ENCODE results near the gene RAMACL. TPM values are rescaled to one million over a fixed set of nuclear protein-coding genes. Genes with fewer than 3 reads are reported as not detected.

RAMACL gene
- total and polyA plus RNA-seq, 7 donors, result 0.17 to 1.3 (median 0.48) TPM

DNA sequence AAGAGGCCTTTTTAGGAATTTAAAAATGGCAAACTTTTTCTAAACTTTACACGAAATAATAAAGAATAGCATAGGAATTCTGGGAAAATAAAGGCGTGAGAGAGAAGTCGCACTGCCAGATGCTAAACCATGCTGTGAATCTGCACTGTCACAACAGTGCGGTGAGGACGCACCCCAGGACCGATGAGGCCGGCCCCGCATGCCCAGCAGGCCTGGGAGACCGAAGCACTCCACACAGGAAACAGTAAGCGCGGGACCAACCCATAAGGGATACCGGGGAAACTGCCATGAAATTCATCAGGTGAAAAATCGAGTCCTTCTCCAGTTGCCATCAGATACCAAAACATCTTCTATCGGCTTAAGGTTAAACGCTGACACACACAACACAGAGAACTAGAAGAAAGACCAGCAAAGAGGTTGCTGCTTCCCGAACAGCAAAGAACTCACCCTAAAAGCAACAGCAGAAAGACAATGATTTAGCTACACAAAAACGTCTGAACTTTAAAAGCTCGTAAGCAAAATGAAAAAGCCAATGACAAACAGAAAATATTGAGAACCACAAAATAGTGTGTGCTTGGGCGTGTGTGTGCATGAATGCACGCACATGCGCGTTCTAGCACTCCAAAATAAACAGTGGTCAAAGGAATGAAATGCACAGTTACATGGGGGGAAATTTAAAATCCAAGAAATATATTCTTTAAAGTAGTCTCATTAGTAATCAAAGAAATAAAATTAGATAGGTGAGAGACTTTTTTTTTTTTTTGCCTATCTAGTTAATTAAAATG, 15.4 kb downstream of the RAMACL start:
- DNase-seq, result no peak
- intact Hi-C loops (cut with DNase I), result loop anchor here in 1 of 2 donors (5.0 kb wide), 1 partner anchor 41 kb away; no protein-coding TSS in a partner anchor
- no peak for ATAC-seq

GRCh38 chr6:166569206-166569605, 17.3 kb downstream of the RAMACL start:
- no peak for TF ChIP-seq CTCF (IDR thresholded peaks at IDR 0.05)
- H3K4me3 ChIP-seq, result no peak overlapping the region
- no peaks in the 10 kb centered on the region for H3K9me3 ChIP-seq
- 88 to 95% (median 95%) methylated on average over 13 of the region's 13 CpGs for WGBS, 3 donors
- DNase-seq (no peak), ATAC-seq (no peak)
- intact Hi-C loops (cut with DNase I), result no loop called here
- H3K36me3 ChIP-seq (ENCODE audit: insufficient read depth in 1 of 2, low read depth in 1 of 2), result no peaks in the 10 kb centered on the region
- no peak overlapping the region for H3K27ac ChIP-seq
- no peaks in the 10 kb centered on the region for H3K27me3 ChIP-seq (ENCODE audit: insufficient read depth in 3 of 3, low read length in 2 of 3)
- H3K4me1 ChIP-seq, result peaks cover 35% of the 10 kb centered on the region

More for the DNA sequence above, 15.4 kb downstream of the RAMACL start:
- Histone ChIP-seq H3K27ac (no peak overlapping the region), H3K4me1 (peaks cover 36% of the 10 kb centered on the region), H3K36me3 (ENCODE audit: insufficient read depth in 1 of 2, low read depth in 1 of 2) (no peaks in the 10 kb centered on the region), H3K4me3 (no peak overlapping the region), H3K27me3 (ENCODE audit: insufficient read depth in 3 of 3, low read length in 2 of 3) (no peaks in the 10 kb centered on the region), H3K9me3 (no peaks in the 10 kb centered on the region)
- TF ChIP-seq CTCF (IDR thresholded peaks at IDR 0.05), result no peak
- 91 to 93% (median 91%) methylated on average over 22 of the region's 22 CpGs for whole genome bisulfite sequencing, 3 donors

DNA sequence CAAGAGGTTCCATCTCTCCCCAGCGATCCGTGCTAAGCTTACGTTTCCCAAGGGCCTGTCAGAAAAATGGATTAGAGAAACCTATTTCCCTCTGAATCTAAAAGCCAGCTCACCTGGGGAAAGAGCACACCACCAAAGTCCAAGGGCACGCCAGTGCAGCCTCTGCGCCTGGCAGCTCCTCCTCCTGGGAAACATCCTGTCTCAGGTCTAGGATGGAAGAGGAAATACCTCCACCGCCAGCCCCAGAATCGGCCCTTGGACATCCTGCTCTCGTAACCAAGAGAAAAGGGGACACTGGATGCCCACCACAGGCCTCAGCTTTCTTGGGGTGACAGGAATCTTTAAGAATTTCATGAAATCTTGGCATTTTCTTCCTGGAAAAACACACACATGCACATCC, 18.7 kb downstream of the RAMACL start:
- no peaks in the 10 kb centered on the region for H3K9me3 ChIP-seq
- peak overlapping the region; percentile 49 for H3K27ac ChIP-seq

GRCh38 chr6:166567107-166567506, 19.4 kb downstream of the RAMACL start:
- Histone ChIP-seq H3K4me1 (peaks cover 49% of the 10 kb centered on the region), H3K4me3 (no peak overlapping the region), H3K27me3 (ENCODE audit: insufficient read depth in 3 of 3, low read length in 2 of 3) (no peaks in the 10 kb centered on the region), H3K36me3 (ENCODE audit: insufficient read depth in 1 of 2, low read depth in 1 of 2) (no peaks in the 10 kb centered on the region), H3K27ac (peak overlapping the region; percentile 49), H3K9me3 (no peaks in the 10 kb centered on the region)
- intact Hi-C loops (cut with DNase I), result no loop called here
- 55 to 77% (median 70%) methylated on average over 8 of the region's 8 CpGs for WGBS, 3 donors
- DNase-seq, result peak; percentile 58 to 80
- ATAC-seq, result peak; percentile 69 to 87 (median 84)
- no peak for TF ChIP-seq CTCF (IDR thresholded peaks at IDR 0.05)

More for the DNA sequence above, 18.7 kb downstream of the RAMACL start:
- ATAC-seq, result no peak
- DNase-seq, result no peak
- intact Hi-C loops (cut with DNase I), result no loop called here
- H3K4me1 ChIP-seq, result peaks cover 42% of the 10 kb centered on the region
- H3K27me3 ChIP-seq (ENCODE audit: insufficient read depth in 3 of 3, low read length in 2 of 3), result no peaks in the 10 kb centered on the region
- H3K4me3 ChIP-seq, result no peak overlapping the region
- H3K36me3 ChIP-seq (ENCODE audit: insufficient read depth in 1 of 2, low read depth in 1 of 2), result no peaks in the 10 kb centered on the region
- 88 to 92% (median 91%) methylated on average over 8 of the region's 8 CpGs for WGBS, 3 donors
- no peak for TF ChIP-seq CTCF (IDR thresholded peaks at IDR 0.05)

All from psoas muscle (tissue), 8 donors.